WI38 (cell line): ENCODE measurements around the gene NELFB.

Experiments
- H3K4me3 ChIP-seq: 2 replicates; pipeline ENCODE4 v1.5.1; 2011; ENCODE audit warnings: low read depth, mild to moderate bottlenecking, control low read depth, low read length
- CTCF ChIP-seq: IDR thresholded peaks from 2 replicates; pipeline ENCODE4 v1.5.1; 2012; ENCODE audit warnings: low read depth, mild to moderate bottlenecking, control low read depth, low read length

NELFB gene

GRCh38 chr9:137228968-137229896, 25.9 kb upstream of the NELFB start:
- no peak for TF ChIP-seq CTCF
- no peak overlapping the region for H3K4me3 ChIP-seq

- TF ChIP-seq CTCF, result no peak
- no peak overlapping the region for H3K4me3 ChIP-seq
Observed at GRCh38 chr9:137229903-137230704, 25.0 kb upstream of the NELFB start.

- no peak within 1 kb of the TSS for H3K4me3 ChIP-seq
- no peak for TF ChIP-seq CTCF
Observed at GRCh38 chr9:137230705-137231371, 24.3 kb upstream of the NELFB start, which contains the start of gene SLC34A3. Gene SLC34A3 (plus strand): TSS chr9:137230901. CDS start chr9:137231703, 802 bp downstream.

GRCh38 chr9:137231372-137232039, 23.6 kb upstream of the NELFB start:
- TF ChIP-seq CTCF, result no peak
- H3K4me3 ChIP-seq, result no peak overlapping the region

GRCh38 chr9:137232101-137232500, 23.0 kb upstream of the NELFB start:
- no peak for TF ChIP-seq CTCF
- H3K4me3 ChIP-seq, result no peak overlapping the region

- no peak overlapping the region for H3K4me3 ChIP-seq
- no peak for TF ChIP-seq CTCF
Observed at GRCh38 chr9:137232510-137232909, 22.6 kb upstream of the NELFB start.
